ENCODE results near the gene NPFF.
A peak's percentile ranks its signal among the peaks of the same experiment; 100 is the strongest.

Gene NPFF

GRCh38 chr12:53513712-53514410 is 6.6 kb upstream of the NPFF start:
- no peak for DNase-seq

- peak; percentile 52 for DNase-seq
Observed at GRCh38 chr12:53510181-53510812, 3.0 kb upstream of the NPFF start.

GRCh38 chr12:53508534-53509170 is 1.4 kb upstream of the NPFF start:
- DNase-seq: peak; percentile 92

- DNase-seq: no peak
Observed at GRCh38 chr12:53507603-53507885, 260 bp upstream of the NPFF start.

GRCh38 chr12:53506450-53506785 is 866 bp downstream of the NPFF start:
- DNase-seq: peak; percentile 21

- peak; percentile 57 for DNase-seq
Observed at GRCh38 chr12:53505555-53506449, 1.5 kb downstream of the NPFF start.

GRCh38 chr12:53505086-53505485 is 2.2 kb downstream of the NPFF start:
- peak; percentile 57 for DNase-seq

- peak; percentile 60 for DNase-seq
Observed at GRCh38 chr12:53504004-53504920, 3.0 kb downstream of the NPFF start.

GRCh38 chr12:53502983-53503728 is 4.1 kb downstream of the NPFF start:
- no peak for DNase-seq

GRCh38 chr12:53502331-53502730 is 5.0 kb downstream of the NPFF start:
- no peak for DNase-seq

- no peak for DNase-seq
Observed at GRCh38 chr12:53501615-53502181, 5.6 kb downstream of the NPFF start.

GRCh38 chr12:53500776-53501614 is 6.3 kb downstream of the NPFF start, which contains the start of gene TARBP2:
TSS of gene TARBP2 (plus strand) at chr12:53501283. CDS start at chr12:53501409, 126 bp downstream.
- DNase-seq: peak; percentile 99

- no peak for DNase-seq
Observed at GRCh38 chr12:53500142-53500775, 7.0 kb downstream of the NPFF start.

GRCh38 chr12:53499266-53500141 is 7.8 kb downstream of the NPFF start, which contains the start of gene MAP3K12:
TSS of gene MAP3K12 (minus strand) at chr12:53499458. CDS start at chr12:53487391, 12,067 bp downstream.
- peak; percentile 88 for DNase-seq

GRCh38 chr12:53498235-53498630 is 9.1 kb downstream of the NPFF start:
- no peak for DNase-seq

GRCh38 chr12:53497461-53497860 is 9.8 kb downstream of the NPFF start:
- no peak for DNase-seq

GRCh38 chr12:53496752-53497032 is 10.6 kb downstream of the NPFF start:
- DNase-seq: no peak

GRCh38 chr12:53495903-53496751 is 11.2 kb downstream of the NPFF start:
- no peak for DNase-seq
